ENCODE data around the gene TRMU.

Gene TRMU

DNA sequence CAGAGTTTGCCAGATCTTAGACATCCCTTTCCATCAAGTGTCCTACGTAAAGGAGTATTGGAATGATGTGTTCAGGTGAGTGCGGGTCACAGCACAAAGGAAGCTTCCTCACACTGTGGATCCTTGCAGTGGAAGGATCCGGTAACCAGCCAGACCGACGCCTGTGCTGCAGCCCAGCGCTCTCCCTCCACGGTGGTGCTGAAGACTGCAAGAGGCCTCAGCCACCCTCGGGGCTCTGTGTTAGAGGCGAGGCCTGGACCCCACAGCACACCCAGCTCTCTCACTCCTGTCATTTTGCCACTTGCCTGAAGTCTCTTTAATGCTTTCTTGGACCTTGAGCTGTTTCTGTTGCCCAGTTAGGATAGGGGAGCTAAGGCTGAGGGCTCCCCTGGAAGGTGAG lies 2.4 kb downstream of the TRMU start:
- DNase-seq (ENCODE audit: low read depth) = no peak

DNA sequence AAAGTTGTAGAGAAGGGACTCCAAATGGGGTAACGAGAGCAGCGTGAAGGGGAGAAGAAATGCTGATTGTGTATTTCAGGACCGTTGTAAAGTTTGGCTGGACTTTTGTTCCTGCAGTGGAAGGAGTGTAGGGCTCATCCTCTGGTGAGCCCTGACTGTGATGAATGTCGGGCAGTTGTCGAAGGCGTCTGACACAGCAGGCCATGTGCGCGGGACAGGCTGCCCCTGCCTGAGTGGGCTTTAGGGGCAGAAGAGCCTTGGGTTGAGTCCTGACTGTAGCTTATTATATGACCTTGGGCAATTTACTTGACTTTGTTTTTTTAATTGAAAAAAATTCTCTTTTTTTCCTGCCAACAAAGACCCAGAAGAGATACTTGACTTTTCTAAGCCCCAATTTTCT lies 3.1 kb downstream of the TRMU start:
- DNase-seq (ENCODE audit: low read depth) = no peak

DNA sequence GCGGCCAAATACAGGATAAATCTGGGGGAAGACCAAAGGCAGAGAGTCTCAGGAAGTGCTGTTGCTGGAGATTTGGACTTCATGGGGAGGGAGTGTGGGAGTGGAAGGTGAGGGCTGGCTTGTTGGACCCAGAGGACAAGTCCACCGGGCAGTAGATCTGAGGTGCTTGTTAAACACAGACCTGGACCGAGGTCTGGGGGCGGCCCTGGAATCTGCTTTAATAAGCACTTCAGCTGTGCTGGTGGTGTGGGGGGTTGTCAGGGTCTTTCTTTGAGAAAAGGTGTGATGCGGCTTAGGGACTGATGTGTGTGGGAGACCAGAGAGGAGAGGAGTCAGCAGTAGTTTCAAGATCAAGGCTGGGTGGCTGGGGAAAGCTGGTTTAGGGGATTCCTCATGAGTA lies 4.4 kb downstream of the TRMU start:
- DNase-seq (ENCODE audit: low read depth) = no peak

DNA sequence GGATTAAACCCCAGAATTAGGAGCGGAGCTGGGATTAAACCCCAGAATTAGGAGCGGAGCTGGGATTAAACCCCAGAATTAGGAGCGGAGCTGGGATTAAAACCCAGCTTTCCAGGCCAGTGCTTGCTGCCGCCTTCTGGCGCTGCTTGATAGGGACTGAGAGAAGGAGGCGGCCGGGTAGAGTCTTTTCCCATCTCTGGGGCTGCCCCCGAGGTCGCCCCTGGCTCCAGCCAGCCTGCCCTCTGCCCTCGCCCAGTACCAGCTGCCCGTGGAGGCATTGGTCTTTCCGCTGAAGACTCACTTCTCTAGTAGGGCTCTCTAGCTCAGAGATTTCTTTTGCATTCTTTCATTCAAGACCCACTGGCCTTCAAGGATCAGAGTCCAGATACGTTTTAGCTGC lies 5.2 kb downstream of the TRMU start:
- DNase-seq (ENCODE audit: low read depth) = no peak

DNA sequence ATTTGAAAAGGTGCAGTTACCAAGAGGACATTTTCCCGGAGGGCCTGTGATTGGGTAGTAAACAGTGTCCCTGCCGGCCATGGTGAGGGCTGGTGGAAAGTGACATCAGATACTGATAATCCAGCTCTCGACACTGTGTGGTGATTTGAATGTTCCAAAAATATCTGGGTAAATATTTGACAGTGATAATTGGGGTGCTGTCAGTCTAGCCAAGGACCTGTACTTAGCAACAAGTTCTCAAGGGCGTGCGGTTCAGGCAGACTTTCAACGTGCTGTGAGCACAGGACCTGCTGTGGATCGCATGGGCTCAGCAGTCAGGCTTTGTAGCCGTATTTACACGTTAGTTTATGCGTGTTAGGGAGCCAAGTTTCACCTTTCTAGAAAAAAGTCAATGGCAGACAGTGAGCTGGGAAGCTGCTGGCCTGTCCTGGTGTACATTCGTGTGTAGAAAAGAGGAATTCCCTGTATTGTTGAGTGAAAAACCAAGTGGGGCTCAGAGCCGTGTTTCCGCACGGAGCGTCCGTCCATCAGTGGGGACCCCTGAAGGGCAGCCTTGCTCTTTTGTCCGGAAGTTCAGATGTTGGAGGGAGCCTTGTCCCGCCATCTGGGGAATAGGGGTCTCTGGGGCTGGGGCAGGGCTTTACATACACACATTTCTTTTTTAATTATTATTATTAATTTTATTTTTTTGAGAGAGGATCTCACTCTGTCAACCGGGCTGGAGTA lies 11.3 kb downstream of the TRMU start:
- DNase-seq (ENCODE audit: low read depth) = no peak

DNA sequence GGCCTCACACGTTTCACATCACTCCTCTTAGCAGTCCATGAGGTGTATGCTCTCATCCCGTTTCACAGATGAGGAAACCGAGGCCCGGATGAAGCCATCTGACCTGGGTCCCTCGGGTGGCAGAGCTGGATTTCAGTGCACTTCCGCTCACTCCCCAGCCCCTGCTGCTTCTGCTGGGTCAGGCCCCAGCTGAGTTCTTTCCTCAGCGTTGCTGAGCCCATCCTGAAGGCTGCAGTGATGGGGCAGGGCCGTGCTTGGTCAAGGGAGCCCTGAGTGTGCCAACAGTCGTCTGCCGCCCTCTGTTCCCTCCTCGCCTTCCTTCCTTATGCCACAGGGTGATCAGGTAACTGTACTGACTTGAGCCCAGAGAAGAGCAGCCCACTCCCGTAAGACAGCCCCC lies 12.1 kb downstream of the TRMU start:
- DNase-seq (ENCODE audit: low read depth) = no peak

DNA sequence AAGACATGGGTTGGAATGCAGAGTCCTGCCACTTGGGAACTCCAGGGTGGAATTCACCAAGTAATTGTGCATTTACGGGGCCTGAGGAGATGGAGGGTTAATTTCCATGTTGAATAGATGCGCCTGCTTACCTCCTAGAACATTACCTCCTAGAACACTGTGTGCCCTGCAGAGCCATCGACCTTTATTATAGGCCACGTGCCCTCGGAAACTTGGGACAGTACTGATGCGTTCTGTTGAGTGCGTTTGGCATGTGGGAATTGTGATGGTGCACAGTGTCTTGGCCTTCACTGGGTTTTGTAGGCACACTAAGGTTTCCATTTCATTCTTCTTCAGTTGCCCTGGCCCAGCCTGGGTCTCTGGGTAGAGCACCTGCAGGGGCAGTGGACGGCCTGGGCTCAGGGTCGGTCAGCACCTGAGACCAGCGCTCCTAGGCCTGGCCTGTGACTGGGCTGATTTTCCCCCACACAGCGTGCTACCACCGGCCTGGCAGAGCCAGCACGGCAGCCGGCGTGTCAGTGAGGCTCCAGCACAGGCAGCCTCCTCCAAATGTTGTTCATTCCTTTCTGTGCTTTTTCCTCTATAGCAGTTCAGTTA lies 12.7 kb downstream of the TRMU start:
- no peak for DNase-seq (ENCODE audit: low read depth)

DNA sequence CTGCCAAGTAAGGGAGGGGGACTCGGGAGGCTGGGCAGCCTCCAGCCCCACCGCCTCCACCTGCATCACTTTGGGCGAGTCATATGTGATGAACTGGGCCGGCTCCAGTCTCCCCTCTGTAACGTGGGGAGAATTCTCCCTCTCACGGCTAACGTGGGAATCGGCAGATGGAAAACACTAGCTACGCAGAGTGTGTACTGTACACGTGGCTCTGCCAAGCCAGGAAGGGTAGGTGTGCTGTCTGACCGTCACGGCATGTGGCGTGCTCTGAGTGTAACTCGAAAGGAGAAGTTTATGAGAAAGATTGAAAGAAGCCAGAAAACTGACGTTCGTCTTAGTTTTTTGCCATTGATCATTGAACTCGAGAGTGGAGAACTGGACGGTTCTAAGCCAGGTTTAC lies 13.7 kb downstream of the TRMU start:
- no peak for DNase-seq (ENCODE audit: low read depth)

DNA sequence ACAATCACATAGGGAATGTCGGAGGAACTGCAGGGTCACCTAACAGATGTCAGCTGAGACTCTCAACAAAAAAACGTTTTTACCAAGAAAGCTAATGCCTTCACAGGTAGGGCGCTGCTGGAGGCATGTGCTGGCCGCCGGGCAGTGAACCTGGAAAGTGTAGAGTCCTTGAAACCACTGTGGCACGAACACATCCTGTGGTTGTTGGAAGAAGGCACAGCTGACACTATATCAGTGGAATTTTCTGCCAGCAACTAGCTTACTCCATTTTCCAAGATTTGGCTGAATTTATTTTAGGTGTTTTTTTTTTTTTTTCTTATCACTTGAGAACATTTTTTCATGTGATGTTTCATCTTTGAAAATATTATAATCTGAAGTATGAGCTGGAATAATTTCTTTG lies 14.2 kb downstream of the TRMU start:
- no peak for DNase-seq (ENCODE audit: low read depth)

DNA sequence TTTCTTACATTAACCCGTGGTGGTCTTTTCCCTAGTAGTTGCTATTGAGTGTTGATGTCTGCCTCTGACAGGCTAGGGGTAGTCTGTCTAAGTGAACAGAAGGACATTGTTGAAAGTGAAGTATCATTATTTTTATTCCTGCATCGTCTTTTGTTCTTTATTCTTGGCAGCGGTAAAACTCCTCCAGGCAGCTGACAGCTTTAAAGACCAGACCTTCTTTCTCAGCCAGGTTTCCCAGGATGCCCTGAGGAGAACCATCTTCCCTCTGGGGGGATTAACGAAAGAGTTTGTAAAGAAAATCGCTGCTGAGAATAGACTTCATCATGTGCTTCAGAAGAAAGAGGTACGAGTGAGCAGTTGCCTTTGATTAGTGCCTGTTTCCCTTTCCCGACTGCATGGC lies 14.6 kb downstream of the TRMU start:
- no peak for DNase-seq (ENCODE audit: low read depth)

DNA sequence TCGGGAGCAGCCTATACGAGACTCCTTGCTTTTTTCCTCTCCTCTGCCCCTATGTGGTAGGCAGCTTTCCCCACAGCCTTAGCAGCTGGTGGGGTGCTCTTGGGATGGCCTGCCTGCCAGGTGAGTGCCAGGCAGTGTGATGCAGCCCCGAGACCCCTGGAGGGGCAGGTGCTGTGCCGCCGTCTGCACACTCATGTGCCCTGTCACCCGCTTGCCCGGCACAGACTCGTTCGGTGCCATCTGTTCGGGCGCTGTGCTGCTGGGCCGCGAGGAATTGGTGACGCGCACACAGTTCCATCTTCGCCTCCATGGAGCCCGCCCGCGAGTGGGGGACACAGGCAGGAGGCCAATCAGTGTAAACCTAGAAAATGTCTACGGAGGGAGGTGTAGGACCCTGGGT lies 15.1 kb downstream of the TRMU start:
- no peak for DNase-seq (ENCODE audit: low read depth)

DNA sequence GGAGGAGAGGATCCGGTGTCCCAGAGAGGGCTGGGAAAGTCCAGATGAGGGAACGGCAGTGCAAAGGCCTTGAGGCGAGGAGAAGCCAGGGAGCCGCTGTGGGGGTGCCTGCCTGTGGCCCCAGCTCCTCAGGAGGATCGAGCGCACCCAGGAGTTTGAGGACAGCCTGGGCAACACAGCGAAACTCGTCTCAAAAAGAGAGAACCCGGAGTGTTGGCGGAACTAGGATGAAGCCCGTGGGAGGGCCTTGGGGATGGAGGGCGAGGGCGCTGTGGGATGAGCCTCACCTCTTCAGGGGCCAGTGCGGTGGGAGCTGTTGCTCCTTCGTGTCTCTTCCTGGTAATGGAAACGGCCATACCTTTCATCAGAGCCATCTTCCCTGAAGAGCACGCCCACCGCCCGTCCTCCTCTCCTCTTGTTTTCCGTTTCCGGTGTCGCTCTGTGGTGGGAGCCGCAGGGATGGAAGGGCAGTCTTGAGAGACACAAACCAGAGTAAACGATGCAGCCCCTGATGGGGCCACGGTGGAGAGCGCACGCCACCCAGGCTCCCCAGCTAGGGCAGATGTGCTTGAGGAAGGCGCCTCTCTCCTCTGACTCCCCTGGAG lies 15.7 kb downstream of the TRMU start:
- DNase-seq (ENCODE audit: low read depth) = no peak

DNA sequence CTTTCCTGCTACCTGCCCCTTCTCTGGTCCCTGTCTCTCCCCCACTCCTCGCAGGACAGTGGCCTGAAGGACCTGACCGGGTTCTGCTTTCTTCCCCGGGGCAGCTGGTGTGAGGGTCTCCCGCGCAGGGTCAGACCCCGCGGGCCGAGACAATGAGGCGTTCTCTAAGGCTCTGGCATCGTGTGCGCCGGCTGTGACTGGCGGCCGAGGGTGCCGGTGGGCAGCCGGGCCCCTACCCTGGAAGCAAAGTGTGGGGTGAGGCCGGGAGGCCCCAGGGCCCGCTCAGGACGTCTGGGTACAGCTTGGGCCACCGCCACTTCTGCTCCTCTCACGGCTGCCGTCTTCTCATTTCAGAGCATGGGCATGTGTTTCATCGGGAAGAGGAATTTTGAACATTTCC lies 16.3 kb downstream of the TRMU start:
- DNase-seq (ENCODE audit: low read depth) = no peak

DNA sequence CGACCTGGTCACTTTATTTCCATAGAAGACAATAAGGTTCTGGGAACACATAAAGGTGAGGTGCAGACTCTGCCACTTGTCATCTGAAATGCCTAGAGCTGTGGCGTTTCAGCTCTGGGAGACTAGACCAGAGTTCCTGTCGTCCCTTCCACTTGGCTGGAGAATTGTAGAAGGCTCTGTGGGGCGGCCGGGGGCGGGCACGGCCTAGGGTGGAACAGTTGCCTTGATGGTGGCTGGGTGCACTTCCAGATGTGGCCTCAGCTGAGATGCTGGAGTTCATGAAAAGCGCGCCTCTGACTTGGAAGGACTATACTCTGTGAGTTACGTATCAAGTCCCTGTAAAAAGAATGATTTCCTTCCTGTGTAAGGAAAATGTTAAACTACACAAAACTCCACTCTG lies 16.8 kb downstream of the TRMU start:
- DNase-seq (ENCODE audit: low read depth) = no peak

DNA sequence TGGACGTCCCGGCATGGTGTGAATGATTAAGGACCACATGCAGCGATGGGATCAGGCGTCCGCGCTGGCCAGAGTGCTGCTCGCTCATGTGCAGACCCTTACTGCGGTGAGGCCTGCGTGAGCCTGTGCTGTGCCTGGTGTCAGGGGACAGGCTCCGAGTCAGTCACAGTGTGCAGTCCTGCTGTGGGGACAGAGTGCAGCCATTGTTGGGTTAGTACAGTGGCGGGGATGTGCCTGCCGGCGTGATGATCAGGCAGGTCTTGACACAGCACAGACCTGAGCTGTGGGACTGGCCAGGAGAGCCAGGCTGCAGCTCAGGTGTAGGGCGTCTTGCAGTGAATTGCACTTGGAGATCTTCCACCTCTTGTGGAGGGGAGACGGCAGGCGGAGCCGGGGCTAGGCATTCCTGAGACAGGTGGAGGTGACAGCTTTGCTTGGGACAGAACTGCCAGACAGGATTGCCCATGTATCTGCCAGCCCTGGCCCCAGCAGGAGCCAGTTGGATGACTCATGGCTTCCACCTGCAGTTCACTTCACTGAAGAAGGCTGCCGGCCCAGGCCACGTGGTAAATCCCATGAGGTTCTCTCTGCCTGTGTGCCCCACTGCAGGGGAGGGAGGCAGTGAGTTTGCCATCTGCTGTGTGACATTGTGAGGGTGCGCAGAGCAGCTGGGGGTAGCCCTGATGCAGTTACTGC lies 17.3 kb downstream of the TRMU start:
- DNase-seq (ENCODE audit: low read depth) = no peak

DNA sequence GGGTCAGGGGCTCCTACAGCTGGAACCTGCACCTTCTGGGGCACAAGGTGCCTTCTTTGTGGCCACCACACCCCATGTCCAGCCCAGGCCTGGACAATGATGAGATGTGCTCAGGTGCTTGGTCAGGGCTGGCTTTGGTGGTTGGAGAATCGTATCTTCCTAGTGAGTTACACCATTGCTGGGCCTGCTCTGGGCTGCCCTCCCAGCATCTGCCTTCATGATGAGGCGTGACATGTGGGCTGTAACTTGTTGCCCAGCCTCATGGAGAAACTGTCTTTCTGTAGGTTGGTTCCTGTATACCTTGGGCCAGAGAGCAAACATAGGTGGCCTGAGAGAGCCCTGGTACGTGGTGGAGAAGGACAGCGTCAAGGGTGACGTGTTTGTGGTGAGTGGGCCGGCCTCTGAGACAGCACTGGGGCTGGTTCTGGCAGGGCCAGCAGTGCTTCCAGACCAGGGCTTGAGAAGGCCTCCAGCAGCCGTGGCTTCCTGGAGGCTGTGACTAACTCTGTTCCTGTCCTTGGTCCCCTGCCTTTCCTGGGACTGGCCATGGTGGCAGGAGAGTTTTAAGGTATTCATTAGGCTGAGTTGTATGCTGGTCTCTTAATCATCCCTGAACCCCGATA lies 18.1 kb downstream of the TRMU start:
- no peak for DNase-seq (ENCODE audit: low read depth)

DNA sequence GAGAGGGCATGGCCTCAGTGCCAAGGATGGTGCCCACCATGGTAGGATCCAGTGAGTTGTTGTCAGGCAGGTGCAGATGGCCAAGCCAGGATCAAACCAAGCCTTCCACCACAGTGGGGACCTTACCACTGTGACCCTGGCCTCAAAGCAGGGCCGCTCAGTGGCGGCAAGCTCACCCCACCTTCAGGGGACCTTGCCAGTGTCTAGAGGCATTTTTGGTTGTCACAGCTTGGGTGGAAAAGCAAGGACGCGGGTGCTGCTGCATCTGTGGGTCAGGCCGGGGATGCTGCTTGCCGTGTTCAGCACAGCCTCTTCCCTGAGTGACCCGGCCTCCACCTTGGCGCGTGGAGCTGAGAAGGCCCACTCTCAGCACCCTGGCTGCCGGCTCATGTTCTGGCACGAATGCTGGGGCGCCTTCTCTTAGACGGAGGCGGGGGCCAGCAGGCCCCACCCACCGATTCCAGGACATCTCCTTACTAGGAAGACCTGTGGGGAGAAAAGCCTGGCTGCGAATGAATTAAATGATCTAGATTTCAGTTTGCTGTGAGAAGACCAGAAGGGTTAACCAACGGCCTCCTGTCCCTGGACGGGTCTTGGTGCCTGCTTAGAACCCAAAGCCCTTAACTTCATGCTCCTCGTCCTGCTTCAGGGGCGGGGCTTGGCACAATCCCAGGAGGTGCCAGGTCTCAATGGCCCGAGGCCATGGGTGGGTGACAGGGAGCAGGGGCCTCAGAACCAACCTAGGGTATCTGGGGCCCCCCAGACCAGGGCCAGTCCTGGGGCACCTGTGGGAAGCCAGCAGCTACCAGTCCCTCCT lies 18.9 kb downstream of the TRMU start:
- DNase-seq (ENCODE audit: low read depth) = no peak

DNA sequence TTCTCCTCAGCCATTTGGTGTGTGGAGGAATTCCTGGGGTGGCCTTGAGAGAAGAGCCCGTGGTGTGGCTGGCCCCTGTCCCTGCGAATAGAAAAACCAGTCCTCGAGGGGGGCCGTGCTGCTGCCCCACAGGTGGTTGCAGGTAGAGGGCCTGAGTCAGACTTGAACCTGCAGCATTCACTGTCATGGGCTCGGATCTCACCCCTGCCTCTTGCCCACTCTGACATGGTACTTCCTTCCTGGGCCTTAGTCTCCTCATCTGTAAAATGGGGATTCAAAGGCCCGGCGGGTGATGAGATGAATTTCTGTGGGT lies 19.4 kb downstream of the TRMU start:
- DNase-seq (ENCODE audit: low read depth) = no peak

DNA sequence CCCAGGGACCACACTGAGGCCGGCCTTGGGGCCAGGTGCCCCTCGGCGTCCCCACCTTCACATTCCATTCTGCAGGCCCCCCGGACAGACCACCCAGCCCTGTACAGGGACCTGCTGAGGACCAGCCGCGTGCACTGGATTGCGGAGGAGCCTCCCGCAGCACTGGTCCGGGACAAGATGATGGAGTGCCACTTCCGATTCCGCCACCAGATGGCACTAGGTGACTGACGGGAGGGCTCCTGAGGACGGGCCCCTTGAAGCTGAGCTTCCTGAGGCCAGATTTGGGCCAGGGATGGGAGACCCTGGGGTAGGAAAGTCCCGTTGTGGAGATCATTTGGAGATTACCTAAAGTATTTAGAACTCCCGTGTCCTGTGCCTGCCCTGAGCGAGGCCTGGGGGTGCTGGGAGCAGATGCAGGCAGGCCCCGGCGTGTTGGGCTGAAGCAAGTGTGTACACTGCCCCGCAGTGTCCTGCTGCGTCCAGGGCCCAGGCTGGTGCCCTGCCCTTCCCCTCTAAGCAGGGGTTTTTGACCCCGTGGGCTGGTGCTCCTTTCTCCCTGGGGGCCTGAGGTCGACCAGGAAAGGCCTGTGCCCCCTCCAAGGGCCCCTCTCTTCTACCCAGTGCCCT lies 20.0 kb downstream of the TRMU start:
- no peak for DNase-seq (ENCODE audit: low read depth)

DNA sequence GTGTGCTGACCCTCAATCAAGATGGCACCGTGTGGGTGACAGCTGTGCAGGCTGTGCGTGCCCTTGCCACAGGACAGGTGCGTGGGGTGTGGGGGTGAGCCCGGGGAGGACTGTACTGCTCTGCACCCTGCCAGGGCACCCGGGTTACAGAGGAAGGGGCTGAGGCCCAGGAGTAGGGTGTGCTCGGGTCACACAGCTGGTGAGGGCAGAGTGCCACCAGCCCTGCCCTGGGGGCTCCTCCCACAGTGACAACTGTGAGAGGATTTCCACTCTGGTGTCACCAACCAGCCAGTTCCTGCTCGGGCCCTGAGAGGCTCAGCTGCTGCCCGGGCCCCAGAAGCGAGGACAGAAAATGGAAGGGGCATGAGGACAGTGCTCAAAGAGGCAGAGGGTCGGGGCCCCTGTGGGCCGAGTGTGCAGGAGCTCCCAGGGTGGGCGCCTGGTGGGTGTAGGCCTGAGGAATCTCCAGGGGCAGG lies 20.5 kb downstream of the TRMU start:
- no peak for DNase-seq (ENCODE audit: low read depth)

All from HS-27A (cell line).